AML-193 (cell line): ENCODE measurements around the gene HAUS8.
"Not testable (repeated sequence)": the region's sequence is repeated elsewhere in the genome, so short reads cannot be mapped to it uniquely, and the experiment has no call there.

Source experiments
- DNase-seq, 2 experiments: peaks; one replicate each; lab custom pipeline; 2025; lab: John Stamatoyannopoulos, UW

Gene HAUS8

GRCh38 chr19:17075035-17075863 is at the start of gene HAUS8, which contains the start of gene MYO9B:
Gene HAUS8 (minus strand): TSS chr19:17075452. CDS start chr19:17075422, 30 bp downstream.
Gene MYO9B (plus strand): TSS chr19:17075777. CDS start chr19:17101718, 25,941 bp downstream.
- peak; percentile 95 to 96 for DNase-seq

GRCh38 chr19:17124025-17124424 is 48.8 kb upstream of the HAUS8 start:
- no peak for DNase-seq

- DNase-seq: no peak
Observed at GRCh38 chr19:17123041-17123440, 47.8 kb upstream of the HAUS8 start.

GRCh38 chr19:17121736-17122293 is 46.6 kb upstream of the HAUS8 start:
- DNase-seq: no peak

- no peak for DNase-seq
Observed at GRCh38 chr19:17118957-17119356, 43.7 kb upstream of the HAUS8 start.

GRCh38 chr19:17116996-17117702 is 41.9 kb upstream of the HAUS8 start:
- no peak for DNase-seq

- no peak for DNase-seq
Observed at GRCh38 chr19:17114414-17114831, 39.2 kb upstream of the HAUS8 start.

- no peak for DNase-seq
Observed at GRCh38 chr19:17113127-17113785, 38.0 kb upstream of the HAUS8 start.

GRCh38 chr19:17112700-17113099 is 37.4 kb upstream of the HAUS8 start:
- no peak for DNase-seq

GRCh38 chr19:17112271-17112670 is 37.0 kb upstream of the HAUS8 start:
- DNase-seq: no peak

GRCh38 chr19:17111766-17112165 is 36.5 kb upstream of the HAUS8 start:
- DNase-seq: no peak

- DNase-seq: no peak
Observed at GRCh38 chr19:17110599-17110966, 35.3 kb upstream of the HAUS8 start.

GRCh38 chr19:17109962-17110598 is 34.8 kb upstream of the HAUS8 start:
- peak; percentile 87 to 89 for DNase-seq

GRCh38 chr19:17109300-17109699 is 34.0 kb upstream of the HAUS8 start:
- no peak for DNase-seq

- DNase-seq: no peak
Observed at GRCh38 chr19:17108453-17108784, 33.2 kb upstream of the HAUS8 start.

GRCh38 chr19:17107546-17108452 is 32.5 kb upstream of the HAUS8 start:
- DNase-seq: no peak

GRCh38 chr19:17106964-17107363 is 31.7 kb upstream of the HAUS8 start:
- not testable (repeated sequence) for DNase-seq

GRCh38 chr19:17105556-17105955 is 30.3 kb upstream of the HAUS8 start:
- no peak for DNase-seq

- no peak for DNase-seq
Observed at GRCh38 chr19:17104679-17105078, 29.4 kb upstream of the HAUS8 start.

GRCh38 chr19:17103177-17103576 is 27.9 kb upstream of the HAUS8 start:
- DNase-seq: no peak
